Endothelial cell of umbilical vein (primary cell): ENCODE measurements around the gene DLL1. TPM values are rescaled to one million over a fixed set of nuclear protein-coding genes. Genes with fewer than 3 reads are reported as not detected.

Experiments
- BruUV-seq: library from RNA; stranded (reverse); fragments of 400-500 nt; replicated peaks from 2 replicates; lab custom pipeline; 2021; lab: Mats Ljungman, UMichigan
- CTCF ChIA-PET: fragments of 300-600, 350-600 bp; sonication (Branson Sonifier 250); formaldehyde crosslinking; loops from one replicate; lab custom pipeline; 2021; ENCODE audit warnings: antibody characterized with exemption, inconsistent platforms; lab: Charles Lee
- POLR2A ChIA-PET: fragments of 300-600, 350-600 bp; sonication (Branson Sonifier 250); formaldehyde crosslinking; loops from one replicate; lab custom pipeline; 2021; ENCODE audit warnings: antibody characterized with exemption, inconsistent platforms; lab: Charles Lee
- DNase-seq: peaks from one replicate; pipeline ENCODE4 v3.0.0-alpha.2; 2011; ENCODE audit warnings: low read depth, low spot score
- FAIRE-seq: peaks from 2 replicates; lab custom pipeline; 2011; peaks lifted over from hg19 to GRCh38; lab: Jason Lieb, UNC
- H2AFZ ChIP-seq: 2 replicates; pipeline ENCODE4 v1.6.0; 2012; ENCODE audit warnings: low read depth, low read length, control low read depth, inconsistent platforms
- H3K27ac ChIP-seq: 2 replicates; pipeline ENCODE4 v1.5.1; 2011; ENCODE audit warnings: low read depth, mild to moderate bottlenecking, control low read depth, low read length, moderate library complexity; ENCODE audit not compliant: insufficient read depth
- H3K27me3 ChIP-seq, 2 experiments: 2 replicates each; pipeline versions ENCODE4 v1.6.0 to v1.6.1; 2011; ENCODE audit warnings: low read length in 2 of 2, mixed read lengths in 1 of 2; ENCODE audit not compliant: control insufficient read depth in 2 of 2, insufficient read depth in 2 of 2
- H3K36me3 ChIP-seq, 2 experiments: 2 replicates in 1 of 2; 3 replicates in 1 of 2; pipeline ENCODE4 v1.5.1; 2011; ENCODE audit warnings: low read length in 2 of 2, mild to moderate bottlenecking in 1 of 2, moderate library complexity in 1 of 2; ENCODE audit not compliant: control insufficient read depth in 2 of 2, insufficient read depth in 2 of 2; ENCODE audit errors: extremely low read depth in 1 of 2
- H3K4me1 ChIP-seq: 3 replicates; pipeline ENCODE4 v1.5.1; 2011; ENCODE audit warnings: mild to moderate bottlenecking, low read length; ENCODE audit not compliant: control insufficient read depth, insufficient read depth; ENCODE audit errors: extremely low read depth
- H3K4me2 ChIP-seq: 2 replicates; pipeline ENCODE4 v1.6.1; 2011; ENCODE audit warnings: low read length, control low read depth, mixed read lengths; ENCODE audit not compliant: insufficient read depth
- H3K4me3 ChIP-seq, 3 experiments: fragments of 200-600 bp in 1 of 3; sonication (generic), shearing (Covaris generic) in 1 of 3; replicated peaks in 1 of 3; 2 replicates each; pipeline ENCODE4 v1.5.1; 2011 to 2016; ENCODE audit warnings: control low read depth in 3 of 3, low read length in 3 of 3, mild to moderate bottlenecking in 2 of 3, inconsistent platforms in 1 of 3, low read depth in 1 of 3, moderate library complexity in 1 of 3; ENCODE audit not compliant: insufficient read depth in 1 of 3
- H3K79me2 ChIP-seq: 2 replicates; pipeline ENCODE4 v1.6.0; 2012; ENCODE audit warnings: low read length, inconsistent platforms; ENCODE audit not compliant: control insufficient read depth, insufficient read depth
- H3K9ac ChIP-seq: replicated peaks from 2 replicates; pipeline ENCODE3; 2011; ENCODE audit warnings: low read length, control low read depth; ENCODE audit not compliant: insufficient read depth; ENCODE audit errors: extremely low read depth
- H3K9me1 ChIP-seq: replicated peaks from 3 replicates; pipeline ENCODE4 v1.6.0; 2011; ENCODE audit warnings: mild to moderate bottlenecking, low read length; ENCODE audit not compliant: control insufficient read depth, insufficient read depth; ENCODE audit errors: extremely low read depth
- H3K9me3 ChIP-seq: replicated peaks from 2 replicates; pipeline ENCODE4 v1.5.1; 2012; ENCODE audit warnings: low read length, inconsistent platforms; ENCODE audit not compliant: control insufficient read depth, insufficient read depth
- H4K20me1 ChIP-seq: replicated peaks from 2 replicates; pipeline ENCODE3; 2011; ENCODE audit warnings: mild to moderate bottlenecking, low read length; ENCODE audit not compliant: control insufficient read depth, insufficient read depth; ENCODE audit errors: extremely low read depth
- EZH2 ChIP-seq: IDR thresholded peaks from 2 replicates; pipeline ENCODE4 v1.6.1; 2012; ENCODE audit warnings: borderline replicate concordance, low read depth, mild to moderate bottlenecking, moderate library complexity, low read length, inconsistent platforms; ENCODE audit not compliant: severe bottlenecking
- FOS ChIP-seq: IDR thresholded peaks from 2 replicates; pipeline ENCODE4 v1.6.1; 2011; ENCODE audit warnings: mild to moderate bottlenecking, low read length, moderate library complexity, borderline replicate concordance; ENCODE audit not compliant: insufficient read depth
- GATA2 ChIP-seq: IDR thresholded peaks from 2 replicates; pipeline ENCODE4 v1.7.0; 2011; ENCODE audit warnings: low read depth, mild to moderate bottlenecking, moderate library complexity, mixed read lengths, low read length; ENCODE audit not compliant: insufficient read length, insufficient read depth
- JUN ChIP-seq: IDR thresholded peaks from 2 replicates; pipeline ENCODE4 v1.6.1; 2011; ENCODE audit warnings: borderline replicate concordance, low read depth; ENCODE audit not compliant: insufficient read length, insufficient read depth
- MYC ChIP-seq: IDR thresholded peaks from one replicate; pipeline ENCODE4 v1.6.1; 2011; ENCODE audit warnings: mild to moderate bottlenecking, low read depth, low read length
- POLR2A ChIP-seq: IDR thresholded peaks from 2 replicates; pipeline ENCODE4 v1.6.1; 2012; ENCODE audit warnings: low read depth, mild to moderate bottlenecking, control low read depth, low read length
- POLR2AphosphoS5 ChIP-seq: IDR thresholded peaks from 2 replicates; pipeline ENCODE4 v1.6.1; 2012; ENCODE audit warnings: low read depth, mild to moderate bottlenecking, control low read depth, low read length, moderate library complexity; ENCODE audit not compliant: insufficient read depth
- dilution Hi-C: fragments of 300-500 bp; cut with MboI; formaldehyde crosslinking; loops from one replicate; pipeline ENCODE4 v1.15.0; 2019; ENCODE audit warnings: low sequenced_read_pairs; ENCODE audit not compliant: extremely low pct_ligation_motif_present
- intact Hi-C: fragments of 100-400 bp; cut with micrococcal nuclease; formaldehyde crosslinking; loops from one replicate; pipeline ENCODE4 v1.10.0; 2022
- polyA plus RNA-seq, 4 experiments: library from polyadenylated mRNA; depleted of rRNA in 3 of 4; stranded (reverse) in 3 of 4; unstranded in 1 of 4; fragments of >200 nt; gene quantifications; 2 replicates each; pipeline versions ENCODE4 v1.2.1 to v1.2.3, GENCODE V29; 2011 to 2012; ENCODE audit warnings: missing spikeins in 1 of 4
- total RNA-seq: library from RNA; stranded (reverse); gene quantifications from 2 replicates; pipeline ENCODE4 v1.2.3, GENCODE V29; 2021
- TF ChIP-seq, protein P1 (sequence below), 2 donors: IDR thresholded peaks; 1 replicate in 1 of 2; 2 replicates in 1 of 2; pipeline ENCODE4 v1.5.1; 2011; ENCODE audit warnings: low read length in 2 of 2, mild to moderate bottlenecking in 2 of 2, moderate library complexity in 2 of 2, control low read depth in 1 of 2, inconsistent platforms in 1 of 2, low read depth in 1 of 2; ENCODE audit not compliant: insufficient read depth in 1 of 2; ENCODE audit errors: extremely low read depth in 1 of 2
- TF ChIP-seq, protein P2 (sequence below): IDR thresholded peaks from 2 replicates; pipeline ENCODE4 v1.6.1; 2011; ENCODE audit not compliant: insufficient read depth, insufficient read length

Gene DLL1
- total and polyA plus RNA-seq, 2 donors (not counting 3 experiments of a cell fraction or from before 2014, with no cell fraction given), result 1.4 to 2.3 TPM

DNA sequence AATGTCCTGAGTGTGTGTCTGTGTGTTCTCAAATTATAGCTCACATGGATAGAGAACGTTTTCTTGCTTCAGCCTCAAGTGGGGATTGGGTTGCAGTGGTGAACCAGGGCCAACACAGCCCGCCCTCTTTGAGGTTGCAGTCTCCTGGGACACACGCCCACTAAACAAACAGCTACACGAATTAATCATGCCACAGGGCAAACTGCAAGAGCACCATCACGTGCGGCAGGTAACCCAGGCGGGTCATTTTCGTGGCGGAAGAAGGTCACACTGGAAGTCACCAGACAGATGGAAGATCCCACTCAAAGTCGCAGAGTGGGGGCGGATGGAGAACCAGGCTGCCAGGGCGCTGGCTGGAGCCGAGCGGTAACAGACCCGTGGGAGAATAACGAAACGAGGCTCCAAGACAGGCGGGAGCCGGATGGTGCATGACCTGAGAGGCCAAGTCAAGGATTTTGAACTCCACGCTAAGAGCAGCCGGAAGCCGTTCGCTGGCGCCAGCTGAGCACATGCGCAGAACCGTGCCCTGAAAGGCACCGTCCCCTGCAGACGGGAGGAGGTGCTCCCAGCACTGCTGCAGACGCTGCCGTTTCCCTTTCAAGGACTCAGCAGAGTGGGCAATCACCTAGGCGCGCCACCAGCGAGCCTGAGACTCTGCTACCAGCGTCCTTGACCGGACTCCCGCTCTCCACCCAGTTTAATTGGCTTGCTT, 10.7 kb downstream of the DLL1 start:
- H3K9me1 ChIP-seq, result no peaks in the 10 kb centered on the region
- TF ChIP-seq EZH2 (no peak), FOS (no peak), JUN (no peak), MYC (no peak), GATA2 (no peak), POLR2A (no peak), POLR2AphosphoS5 (no peak)
- TF ChIP-seq, protein P1, sequence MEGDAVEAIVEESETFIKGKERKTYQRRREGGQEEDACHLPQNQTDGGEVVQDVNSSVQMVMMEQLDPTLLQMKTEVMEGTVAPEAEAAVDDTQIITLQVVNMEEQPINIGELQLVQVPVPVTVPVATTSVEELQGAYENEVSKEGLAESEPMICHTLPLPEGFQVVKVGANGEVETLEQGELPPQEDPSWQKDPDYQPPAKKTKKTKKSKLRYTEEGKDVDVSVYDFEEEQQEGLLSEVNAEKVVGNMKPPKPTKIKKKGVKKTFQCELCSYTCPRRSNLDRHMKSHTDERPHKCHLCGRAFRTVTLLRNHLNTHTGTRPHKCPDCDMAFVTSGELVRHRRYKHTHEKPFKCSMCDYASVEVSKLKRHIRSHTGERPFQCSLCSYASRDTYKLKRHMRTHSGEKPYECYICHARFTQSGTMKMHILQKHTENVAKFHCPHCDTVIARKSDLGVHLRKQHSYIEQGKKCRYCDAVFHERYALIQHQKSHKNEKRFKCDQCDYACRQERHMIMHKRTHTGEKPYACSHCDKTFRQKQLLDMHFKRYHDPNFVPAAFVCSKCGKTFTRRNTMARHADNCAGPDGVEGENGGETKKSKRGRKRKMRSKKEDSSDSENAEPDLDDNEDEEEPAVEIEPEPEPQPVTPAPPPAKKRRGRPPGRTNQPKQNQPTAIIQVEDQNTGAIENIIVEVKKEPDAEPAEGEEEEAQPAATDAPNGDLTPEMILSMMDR (IDR thresholded peaks at IDR 0.05; ENCODE audit: extremely low read depth in 1 of 2, insufficient read depth in 1 of 2, low read depth in 1 of 2, low read length in 2 of 2), result no peak
- TF ChIP-seq, protein P2, sequence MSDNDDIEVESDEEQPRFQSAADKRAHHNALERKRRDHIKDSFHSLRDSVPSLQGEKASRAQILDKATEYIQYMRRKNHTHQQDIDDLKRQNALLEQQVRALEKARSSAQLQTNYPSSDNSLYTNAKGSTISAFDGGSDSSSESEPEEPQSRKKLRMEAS, result no peak
- ChIA-PET CTCF (interaction anchor here (1.7 kb wide), 1 partner anchor 490 kb away, joined by 6 read pairs; no protein-coding TSS in a partner anchor), POLR2A (no interaction called here)
- BruUV-seq, result no TSS peak
- dilution Hi-C loops, result no loop called here
- no peaks in the 10 kb centered on the region for H3K9me3 ChIP-seq
- intact Hi-C loops, result loop anchor here (10.0 kb wide), 1 partner anchor 125 kb away; no protein-coding TSS in a partner anchor
- peak overlapping the region in 1 of 3 experiments; percentile 16 for H3K4me3 ChIP-seq
- H3K4me1 ChIP-seq, result peaks cover 4% of the 10 kb centered on the region
- H2AFZ ChIP-seq, result peak overlapping the region; percentile 40
- DNase-seq (peak; percentile 17), FAIRE-seq (no peak)
- H3K36me3 ChIP-seq, result peaks cover 0 to 10% of the 10 kb centered on the region in 2 experiments
- no peak overlapping the region for H3K27ac ChIP-seq
- H3K79me2 ChIP-seq, result no peaks in the 10 kb centered on the region
- H4K20me1 ChIP-seq, result no peaks in the 10 kb centered on the region
- peaks cover 0 to 6% of the 10 kb centered on the region in 2 experiments for H3K27me3 ChIP-seq
- H3K4me2 ChIP-seq, result peak overlapping the region; percentile 4
- H3K9ac ChIP-seq, result no peak overlapping the region
